T-cell (primary cell): ENCODE measurements around the gene ARMC12. TPM values are rescaled to one million over a fixed set of nuclear protein-coding genes. Genes with fewer than 3 reads are reported as not detected.

Source experiments
- ATAC-seq, 4 experiments: fragments of 200-7000 bp in 3 of 4; fragments of 150-1000 bp in 1 of 4; cut with Tn5 transposase; replicated peaks in 1 of 4; 1 replicate in 3 of 4; 2 replicates in 1 of 4; pipeline ENCODE4 v1.10.0; 2021; ENCODE audit warnings: moderate library complexity in 3 of 4, mild to moderate bottlenecking in 2 of 4, moderate number of reproducible peaks in 1 of 4
- CTCF ChIA-PET, 2 donors: fragments of 300-600 bp; sonication (Branson Sonifier 250); formaldehyde crosslinking; loops; one replicate each; lab custom pipeline; 2022; ENCODE audit warnings: antibody characterized with exemption in 2 of 2; lab: Charles Lee
- POLR2A ChIA-PET, 2 donors: fragments of 300-600 bp; sonication (Branson Sonifier 250); formaldehyde crosslinking; loops; one replicate each; lab custom pipeline; 2022; ENCODE audit warnings: antibody characterized with exemption in 2 of 2; lab: Charles Lee
- DNase-seq, 35 experiments: peaks; one replicate each; pipeline versions ENCODE4 v3.0.0 to v3.0.0-alpha.2; 2013 to 2023
- H3K27ac ChIP-seq: one replicate; pipeline ENCODE4 v1.5.1; 2013; ENCODE audit warnings: low read length
- H3K27me3 ChIP-seq, 2 experiments: replicated peaks in 1 of 2; 1 replicate in 1 of 2; 2 replicates in 1 of 2; pipeline versions ENCODE4 v1.6.1 to v1.7.0; 2013; ENCODE audit warnings: low read length in 1 of 2, mixed read lengths in 1 of 2; ENCODE audit not compliant: control insufficient read depth in 2 of 2, insufficient read depth in 2 of 2; ENCODE audit errors: extremely low read depth in 1 of 2
- H3K36me3 ChIP-seq, 2 donors: 1 replicate in 1 of 2; 2 replicates in 1 of 2; pipeline versions ENCODE4 v1.6.1 to v1.7.0; 2013; ENCODE audit warnings: low read length in 1 of 2; ENCODE audit not compliant: control insufficient read depth in 2 of 2, insufficient read depth in 1 of 2; ENCODE audit errors: extremely low read depth in 1 of 2
- H3K4me1 ChIP-seq, 2 experiments: 1 replicate in 1 of 2; 2 replicates in 1 of 2; pipeline versions ENCODE4 v1.6.1 to v1.7.0; 2013; ENCODE audit warnings: low read length in 2 of 2, mixed read lengths in 1 of 2; ENCODE audit not compliant: insufficient read depth in 2 of 2, control insufficient read depth in 1 of 2; ENCODE audit errors: extremely low read depth in 1 of 2
- H3K4me3 ChIP-seq, 2 donors: 1 replicate in 1 of 2; 2 replicates in 1 of 2; pipeline versions ENCODE4 v1.5.1 to v1.7.0; 2013; ENCODE audit warnings: mild to moderate bottlenecking in 2 of 2, low read length in 1 of 2, moderate library complexity in 1 of 2; ENCODE audit not compliant: control insufficient read depth in 1 of 2; ENCODE audit errors: extremely low read depth in 1 of 2
- H3K9me3 ChIP-seq: 2 replicates; pipeline ENCODE4 v1.7.0; 2013
- H3K27ac Mint-ChIP-seq, 2 donors: one replicate each; pipeline ENCODE4 v1.8.0; 2020 to 2021; ENCODE audit warnings: mild to moderate bottlenecking in 2 of 2, mixed read lengths in 2 of 2
- H3K27me3 Mint-ChIP-seq, 2 donors: one replicate each; pipeline ENCODE4 v1.8.0; 2021 to 2022; ENCODE audit warnings: mixed read lengths in 2 of 2
- H3K36me3 Mint-ChIP-seq: one replicate; pipeline ENCODE4 v1.8.0; 2021; ENCODE audit warnings: mixed read lengths
- H3K4me1 Mint-ChIP-seq, 3 donors: one replicate each; pipeline ENCODE4 v1.8.0; 2020 to 2022; ENCODE audit warnings: mixed read lengths in 3 of 3, mild to moderate bottlenecking in 1 of 3
- H3K4me3 Mint-ChIP-seq, 3 donors: one replicate each; pipeline ENCODE4 v1.8.0; 2020 to 2022; ENCODE audit warnings: mild to moderate bottlenecking in 3 of 3, mixed read lengths in 3 of 3, moderate library complexity in 3 of 3
- H3K9me3 Mint-ChIP-seq, 3 donors: one replicate each; pipeline ENCODE4 v1.8.0; 2020 to 2022; ENCODE audit warnings: mixed read lengths in 3 of 3
- WGBS: methylation state at CpG from one replicate; pipeline ENCODE4 v1.1.5; 2013; ENCODE audit warnings: missing lambda C conversion rate; ENCODE audit not compliant: insufficient coverage; 5-methylcytosine and 5-hydroxymethylcytosine counted together
- total RNA-seq, 35 experiments: library from RNA in 6 of 35; stranded (reverse) in 6 of 35; fragments of 120-200 nt in 1 of 35; gene quantifications; one replicate each; pipeline versions ENCODE4 v1.2.1 to v1.2.4 and lab custom pipeline; 2013 to 2026

The ARMC12 gene
- total RNA-seq, 5 donors from 2014 or later (not counting 1 experiment from before 2014, with no cell fraction given) = 0.63 to 1.8 (median 0.90) TPM

GRCh38 chr6:35746516-35746915, 9.7 kb downstream of the ARMC12 start:
- H3K36me3 Mint-ChIP-seq = peaks cover 7% of the 10 kb centered on the region
- peaks cover 0 to 8% (median 7%) of the 10 kb centered on the region in 3 donors for H3K9me3 Mint-ChIP-seq
- Histone ChIP-seq H3K4me3 (no peak overlapping the region), H3K36me3 (no peaks in the 10 kb centered on the region), H3K4me1 (no peaks in the 10 kb centered on the region), H3K27ac (no peak overlapping the region), H3K9me3 (no peaks in the 10 kb centered on the region), H3K27me3 (no peaks in the 10 kb centered on the region)
- no peaks in the 10 kb centered on the region for H3K4me1 Mint-ChIP-seq
- H3K27ac Mint-ChIP-seq = no peak overlapping the region
- no peak overlapping the region for H3K4me3 Mint-ChIP-seq
- DNase-seq (no peak), ATAC-seq (no peak)
- H3K27me3 Mint-ChIP-seq = peaks cover 0 to 4% of the 10 kb centered on the region in 2 donors
- CTCF ChIA-PET = interaction anchor here in 1 of 2 donors (0.8 kb wide), 1 partner anchor 12 kb away, joined by 3 read pairs; no protein-coding TSS in a partner anchor
- WGBS = 92% methylated on average over 3 of the region's 3 CpGs
- POLR2A ChIA-PET = no interaction called here

DNA sequence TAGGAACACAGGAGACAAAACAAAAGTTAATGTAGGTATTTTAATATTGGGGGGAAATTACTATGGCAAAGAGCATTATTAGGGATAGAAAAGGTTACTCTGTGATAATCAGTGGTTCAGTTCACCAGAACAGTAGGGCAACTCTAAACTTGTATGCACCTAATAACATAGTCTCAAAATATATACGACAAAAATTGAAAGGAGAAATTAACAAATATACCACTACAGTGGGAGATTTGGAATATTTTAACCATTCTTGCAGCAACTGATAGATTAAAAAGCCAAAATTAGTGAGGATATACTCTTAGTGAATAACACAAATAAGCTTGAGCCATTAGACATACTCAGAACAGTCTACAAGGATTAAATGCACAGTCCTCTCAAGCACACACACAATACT, 11.0 kb downstream of the ARMC12 start:
- peaks cover 0 to 8% (median 7%) of the 10 kb centered on the region in 3 donors for H3K9me3 Mint-ChIP-seq
- H3K4me3 Mint-ChIP-seq = no peak overlapping the region
- H3K36me3 Mint-ChIP-seq = peaks cover 7% of the 10 kb centered on the region
- Histone ChIP-seq H3K36me3 (no peaks in the 10 kb centered on the region), H3K4me3 (no peak overlapping the region), H3K27ac (no peak overlapping the region), H3K27me3 (no peaks in the 10 kb centered on the region), H3K4me1 (no peaks in the 10 kb centered on the region), H3K9me3 (no peaks in the 10 kb centered on the region)
- peaks cover 0 to 2% of the 10 kb centered on the region in 2 donors for H3K27me3 Mint-ChIP-seq
- no peak for ATAC-seq
- no peaks in the 10 kb centered on the region for H3K4me1 Mint-ChIP-seq
- ChIA-PET POLR2A (no interaction called here), CTCF (no interaction called here)
- H3K27ac Mint-ChIP-seq = no peak overlapping the region
- DNase-seq = no peak
- no CpG with 5 or more reads among the region's 1 CpG for WGBS

DNA sequence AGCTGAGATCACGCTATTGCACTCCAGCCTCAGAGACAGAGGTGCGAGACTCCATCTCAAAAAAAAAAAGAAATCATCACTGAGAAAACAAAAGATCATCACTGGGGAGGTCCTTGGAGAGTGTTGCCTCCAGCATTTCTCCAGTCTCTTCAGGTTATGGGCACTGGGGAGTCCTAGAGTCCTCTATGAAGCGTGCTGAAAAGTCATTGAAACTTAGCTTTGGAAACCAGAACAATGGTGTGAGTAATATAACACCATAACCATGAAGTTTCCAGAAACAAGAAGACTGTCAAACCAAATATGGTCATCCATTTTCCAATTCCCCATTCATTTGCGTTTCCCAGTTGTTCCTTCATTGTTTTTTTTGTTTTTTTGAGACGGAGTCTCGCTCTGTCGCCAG, 13.7 kb downstream of the ARMC12 start:
- H3K4me1 Mint-ChIP-seq = peaks cover 0 to 3% (median 0%) of the 10 kb centered on the region in 3 donors
- Histone ChIP-seq H3K4me3 (no peak overlapping the region), H3K27ac (no peak overlapping the region), H3K36me3 (no peaks in the 10 kb centered on the region), H3K4me1 (no peaks in the 10 kb centered on the region), H3K9me3 (no peaks in the 10 kb centered on the region), H3K27me3 (no peaks in the 10 kb centered on the region)
- ChIA-PET CTCF (no interaction called here), POLR2A (interaction anchor here in 1 of 2 donors (0.5 kb wide), 1 partner anchor 10 kb away, joined by 7 read pairs; no protein-coding TSS in a partner anchor)
- no peak for ATAC-seq
- H3K27ac Mint-ChIP-seq = no peak overlapping the region
- H3K27me3 Mint-ChIP-seq = peaks cover 0 to 2% of the 10 kb centered on the region in 2 donors
- H3K9me3 Mint-ChIP-seq = peaks cover 0 to 8% (median 7%) of the 10 kb centered on the region in 3 donors
- WGBS = 91% methylated on average over 4 of the region's 7 CpGs
- DNase-seq = no peak
- no peak overlapping the region for H3K4me3 Mint-ChIP-seq
- H3K36me3 Mint-ChIP-seq = peaks cover 7% of the 10 kb centered on the region

- Mint-ChIP-seq H3K27me3 (peaks cover 0 to 3% of the 10 kb centered on the region in 2 donors), H3K36me3 (peaks cover 7% of the 10 kb centered on the region), H3K4me1 (peaks cover 0 to 3% (median 0%) of the 10 kb centered on the region in 3 donors), H3K4me3 (no peak overlapping the region), H3K27ac (no peak overlapping the region), H3K9me3 (peaks cover 0 to 8% (median 7%) of the 10 kb centered on the region in 3 donors)
- no peak overlapping the region for H3K27ac ChIP-seq
- H3K27me3 ChIP-seq = no peaks in the 10 kb centered on the region
- POLR2A ChIA-PET = interaction anchor here in 1 of 2 donors (0.7 kb wide), 1 partner anchor 82 kb away, joined by 4 read pairs; no protein-coding TSS in a partner anchor
- no peaks in the 10 kb centered on the region for H3K36me3 ChIP-seq
- CTCF ChIA-PET = interaction anchor here in 1 of 2 donors (0.6 kb wide), 1 partner anchor 223 kb away, joined by 4 read pairs; no protein-coding TSS in a partner anchor
- H3K4me3 ChIP-seq = no peak overlapping the region
- DNase-seq (no peak), ATAC-seq (no peak)
- 67% methylated on average over 4 of the region's 4 CpGs for WGBS
- H3K4me1 ChIP-seq = no peaks in the 10 kb centered on the region
- no peaks in the 10 kb centered on the region for H3K9me3 ChIP-seq
These were observed 14.8 kb downstream of the ARMC12 start for GRCh38 chr6:35751594-35751993.

- no peak overlapping the region for H3K4me3 ChIP-seq
- WGBS = 85% methylated on average over 2 of the region's 4 CpGs
- no peak overlapping the region for H3K27ac ChIP-seq
- ATAC-seq (no peak), DNase-seq (no peak)
- Mint-ChIP-seq H3K36me3 (peaks cover 7% of the 10 kb centered on the region), H3K4me3 (no peak overlapping the region), H3K27me3 (peaks cover 0 to 3% of the 10 kb centered on the region in 2 donors), H3K4me1 (peaks cover 0 to 3% (median 0%) of the 10 kb centered on the region in 3 donors), H3K27ac (no peak overlapping the region), H3K9me3 (peaks cover 0 to 8% (median 7%) of the 10 kb centered on the region in 3 donors)
- H3K9me3 ChIP-seq = no peaks in the 10 kb centered on the region
- no peaks in the 10 kb centered on the region for H3K4me1 ChIP-seq
- POLR2A ChIA-PET = no interaction called here
- CTCF ChIA-PET = no interaction called here
- peaks cover 0 to 4% of the 10 kb centered on the region in 2 experiments for H3K27me3 ChIP-seq
- H3K36me3 ChIP-seq = no peaks in the 10 kb centered on the region
These were observed 15.5 kb downstream of the ARMC12 start for GRCh38 chr6:35752330-35752729.

DNA sequence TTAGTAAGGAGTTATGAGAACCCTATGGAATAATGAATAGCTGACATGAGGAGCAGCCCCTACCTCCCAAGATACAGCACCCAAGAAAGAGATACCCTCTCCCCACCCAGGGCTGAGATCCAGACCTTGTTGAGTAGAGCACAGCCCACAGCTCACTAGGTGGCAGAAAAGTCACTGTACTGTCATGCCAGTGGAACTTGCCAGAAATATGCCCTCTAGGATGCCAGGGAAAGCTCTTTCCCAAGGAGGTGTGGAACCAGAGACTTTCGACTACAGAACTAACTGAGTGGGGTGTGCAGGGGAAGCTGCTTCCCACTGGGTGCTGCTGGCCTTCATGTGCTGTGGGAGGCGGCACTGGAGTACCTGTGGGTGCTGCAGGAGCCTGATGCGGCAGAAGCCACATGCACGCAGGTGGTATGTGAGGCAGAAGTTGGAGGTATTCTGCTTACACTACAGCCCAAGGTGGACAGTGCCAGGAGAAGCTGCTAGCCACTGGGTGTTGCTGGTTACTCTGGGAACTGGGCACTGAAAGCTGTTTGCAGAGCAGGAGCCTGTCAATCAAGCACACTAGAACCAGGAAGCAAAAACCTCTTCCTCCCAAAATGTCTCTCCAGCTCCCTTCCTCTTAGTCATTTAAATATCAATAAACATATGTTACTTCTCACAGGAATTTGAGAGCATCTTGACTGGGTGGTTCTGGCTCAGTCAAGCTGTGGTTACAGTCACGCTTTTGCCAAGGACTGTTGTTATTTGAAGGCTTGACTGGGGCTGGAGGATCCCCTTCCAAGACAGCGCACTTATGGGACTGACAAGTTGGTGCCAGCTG, 17.8 kb downstream of the ARMC12 start:
- peaks cover 16 to 21% of the 10 kb centered on the region in 2 donors for H3K27me3 Mint-ChIP-seq
- DNase-seq = no peak
- peak overlapping the region in 1 of 2 donors; percentile 6 for H3K27ac Mint-ChIP-seq
- ChIA-PET CTCF (interaction anchor here in 1 of 2 donors (0.6 kb wide), 2 partner anchors 9 to 1286 kb away, joined by 3 read pairs; no protein-coding TSS in a partner anchor), POLR2A (interaction anchor here in 1 of 2 donors (0.6 kb wide), 1 partner anchor 1487 kb away, joined by 3 read pairs; no protein-coding TSS in a partner anchor)
- no peaks in the 10 kb centered on the region for H3K9me3 ChIP-seq
- no peak overlapping the region for H3K27ac ChIP-seq
- H3K4me1 ChIP-seq = no peaks in the 10 kb centered on the region
- H3K4me1 Mint-ChIP-seq = peaks cover 0 to 3% (median 0%) of the 10 kb centered on the region in 3 donors
- H3K4me3 Mint-ChIP-seq = no peak overlapping the region
- ATAC-seq = no peak
- H3K9me3 Mint-ChIP-seq = no peaks in the 10 kb centered on the region
- H3K27me3 ChIP-seq = peaks cover 0 to 17% of the 10 kb centered on the region in 2 experiments
- H3K36me3 Mint-ChIP-seq = no peaks in the 10 kb centered on the region
- no peaks in the 10 kb centered on the region for H3K36me3 ChIP-seq
- no peak overlapping the region for H3K4me3 ChIP-seq
- 84% methylated on average over 3 of the region's 6 CpGs for WGBS
